Measurements from ENCODE around the gene SLC2A8.
A peak's percentile ranks its signal among the peaks of the same experiment; 100 is the strongest.

The SLC2A8 gene

DNA sequence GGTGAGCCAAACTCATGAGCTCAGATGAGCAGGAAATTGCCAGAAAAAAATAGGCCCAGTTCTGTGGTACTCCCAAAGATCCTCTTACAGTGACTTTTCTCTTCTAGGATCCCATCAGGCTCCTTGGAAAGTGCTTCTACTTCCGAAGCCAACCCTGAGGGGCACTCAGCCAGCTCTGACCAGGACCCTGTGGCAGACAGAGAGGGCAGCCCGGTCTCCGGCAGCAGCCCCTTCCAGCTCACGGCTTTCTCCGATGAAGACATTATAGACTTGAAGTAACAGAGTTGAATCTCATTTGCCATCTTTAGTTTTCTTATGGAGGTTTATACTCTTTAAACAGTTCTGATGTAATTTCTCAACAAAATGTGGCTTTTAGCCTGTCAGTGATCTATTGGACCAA lies 4.0 kb upstream of the SLC2A8 start:
- Histone ChIP-seq H3K27me3 (ENCODE audit: insufficient read depth, low read length, poor library complexity, severe bottlenecking) (peaks cover 79% of the 10 kb centered on the region), H3K9ac (ENCODE audit: low read depth, low read length, poor library complexity, severe bottlenecking) (no peak overlapping the region), H3K4me1 (ENCODE audit: insufficient read depth, low read length, poor library complexity, severe bottlenecking) (peaks cover 10% of the 10 kb centered on the region)

DNA sequence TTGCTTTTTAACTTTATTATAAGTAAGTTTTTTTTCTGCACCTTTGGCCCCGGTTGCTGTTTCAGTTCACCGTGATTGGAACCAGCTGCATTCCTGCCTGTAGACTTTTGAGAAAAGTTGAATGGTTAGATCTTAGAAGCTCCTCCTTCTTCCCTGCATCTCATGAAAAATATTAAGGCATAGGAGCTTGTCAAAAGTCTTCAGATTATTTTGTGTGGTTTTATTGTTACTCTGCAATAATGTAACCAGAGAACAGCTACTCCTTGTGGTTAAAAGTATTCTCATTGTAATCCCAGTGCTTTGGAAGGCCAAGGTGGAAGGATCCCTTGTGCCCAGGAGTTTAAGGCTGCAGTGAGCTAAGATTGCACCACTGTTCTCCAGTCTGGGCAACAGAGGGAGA lies 3.3 kb upstream of the SLC2A8 start:
- H3F3A ChIP-seq (ENCODE audit: low read depth), result 0 out of 2 replicates have a peak, but pooled peaks cover 2% of the 10 kb centered on the region
- peaks cover 7% of the 10 kb centered on the region for H4K20me1 ChIP-seq (ENCODE audit: insufficient read depth, low read length, poor library complexity, severe bottlenecking)
- no peaks in the 10 kb centered on the region for H3K79me2 ChIP-seq (ENCODE audit: insufficient read depth, low read length)
- TF ChIP-seq, protein P1, sequence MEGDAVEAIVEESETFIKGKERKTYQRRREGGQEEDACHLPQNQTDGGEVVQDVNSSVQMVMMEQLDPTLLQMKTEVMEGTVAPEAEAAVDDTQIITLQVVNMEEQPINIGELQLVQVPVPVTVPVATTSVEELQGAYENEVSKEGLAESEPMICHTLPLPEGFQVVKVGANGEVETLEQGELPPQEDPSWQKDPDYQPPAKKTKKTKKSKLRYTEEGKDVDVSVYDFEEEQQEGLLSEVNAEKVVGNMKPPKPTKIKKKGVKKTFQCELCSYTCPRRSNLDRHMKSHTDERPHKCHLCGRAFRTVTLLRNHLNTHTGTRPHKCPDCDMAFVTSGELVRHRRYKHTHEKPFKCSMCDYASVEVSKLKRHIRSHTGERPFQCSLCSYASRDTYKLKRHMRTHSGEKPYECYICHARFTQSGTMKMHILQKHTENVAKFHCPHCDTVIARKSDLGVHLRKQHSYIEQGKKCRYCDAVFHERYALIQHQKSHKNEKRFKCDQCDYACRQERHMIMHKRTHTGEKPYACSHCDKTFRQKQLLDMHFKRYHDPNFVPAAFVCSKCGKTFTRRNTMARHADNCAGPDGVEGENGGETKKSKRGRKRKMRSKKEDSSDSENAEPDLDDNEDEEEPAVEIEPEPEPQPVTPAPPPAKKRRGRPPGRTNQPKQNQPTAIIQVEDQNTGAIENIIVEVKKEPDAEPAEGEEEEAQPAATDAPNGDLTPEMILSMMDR (conservative IDR thresholded peaks at IDR 0.05; ENCODE audit: low read length), result peak; percentile 20; the same call in 1 of the 2 replicates
- no peak for TF ChIP-seq EZH2phosphoT487 (IDR thresholded peaks at IDR 0.05; ENCODE audit: borderline replicate concordance)
- no peaks in the 10 kb centered on the region for H3K36me3 ChIP-seq (ENCODE audit: insufficient read depth, low read length)
- H3K27me3 ChIP-seq (ENCODE audit: insufficient read depth, low read length, poor library complexity, severe bottlenecking), result peaks cover 86% of the 10 kb centered on the region
- no peak overlapping the region for H3K4me2 ChIP-seq (ENCODE audit: low read depth, low read length, poor library complexity, severe bottlenecking)
- H3K9ac ChIP-seq (ENCODE audit: low read depth, low read length, poor library complexity, severe bottlenecking), result no peak overlapping the region
- no peak overlapping the region for H2AFZ ChIP-seq (ENCODE audit: low read length)
- H3K4me1 ChIP-seq (ENCODE audit: insufficient read depth, low read length, poor library complexity, severe bottlenecking), result peaks cover 5% of the 10 kb centered on the region
- H3K9me2 ChIP-seq (replicated peaks; ENCODE audit: low read depth, low read length), result no peaks in the 10 kb centered on the region
- H3K4me3 ChIP-seq (ENCODE audit: low read length, poor library complexity, severe bottlenecking), result no peak overlapping the region
- no peaks in the 10 kb centered on the region for H3K9me3 ChIP-seq (ENCODE audit: insufficient read depth, low read depth, low read length)

More for the DNA sequence above, 4.0 kb upstream of the SLC2A8 start:
- no peak overlapping the region for H3K4me3 ChIP-seq (ENCODE audit: low read length, poor library complexity, severe bottlenecking)
- no peak overlapping the region for H2AFZ ChIP-seq (ENCODE audit: low read length)
- no peaks in the 10 kb centered on the region for H3K9me2 ChIP-seq (replicated peaks; ENCODE audit: low read depth, low read length)
- 0 out of 2 replicates have a peak, but pooled peaks cover 5% of the 10 kb centered on the region for H3F3A ChIP-seq (ENCODE audit: low read depth)
- no peaks in the 10 kb centered on the region for H3K36me3 ChIP-seq (ENCODE audit: insufficient read depth, low read length)
- H3K9me3 ChIP-seq (ENCODE audit: insufficient read depth, low read depth, low read length), result no peaks in the 10 kb centered on the region
- H4K20me1 ChIP-seq (ENCODE audit: insufficient read depth, low read length, poor library complexity, severe bottlenecking), result peaks cover 7% of the 10 kb centered on the region
- no peak overlapping the region for H3K4me2 ChIP-seq (ENCODE audit: low read depth, low read length, poor library complexity, severe bottlenecking)
- H3K79me2 ChIP-seq (ENCODE audit: insufficient read depth, low read length), result no peaks in the 10 kb centered on the region
- TF ChIP-seq, protein P1 (conservative IDR thresholded peaks at IDR 0.05; ENCODE audit: low read length), result no peak
- no peak for TF ChIP-seq EZH2phosphoT487 (IDR thresholded peaks at IDR 0.05; ENCODE audit: borderline replicate concordance)

DNA sequence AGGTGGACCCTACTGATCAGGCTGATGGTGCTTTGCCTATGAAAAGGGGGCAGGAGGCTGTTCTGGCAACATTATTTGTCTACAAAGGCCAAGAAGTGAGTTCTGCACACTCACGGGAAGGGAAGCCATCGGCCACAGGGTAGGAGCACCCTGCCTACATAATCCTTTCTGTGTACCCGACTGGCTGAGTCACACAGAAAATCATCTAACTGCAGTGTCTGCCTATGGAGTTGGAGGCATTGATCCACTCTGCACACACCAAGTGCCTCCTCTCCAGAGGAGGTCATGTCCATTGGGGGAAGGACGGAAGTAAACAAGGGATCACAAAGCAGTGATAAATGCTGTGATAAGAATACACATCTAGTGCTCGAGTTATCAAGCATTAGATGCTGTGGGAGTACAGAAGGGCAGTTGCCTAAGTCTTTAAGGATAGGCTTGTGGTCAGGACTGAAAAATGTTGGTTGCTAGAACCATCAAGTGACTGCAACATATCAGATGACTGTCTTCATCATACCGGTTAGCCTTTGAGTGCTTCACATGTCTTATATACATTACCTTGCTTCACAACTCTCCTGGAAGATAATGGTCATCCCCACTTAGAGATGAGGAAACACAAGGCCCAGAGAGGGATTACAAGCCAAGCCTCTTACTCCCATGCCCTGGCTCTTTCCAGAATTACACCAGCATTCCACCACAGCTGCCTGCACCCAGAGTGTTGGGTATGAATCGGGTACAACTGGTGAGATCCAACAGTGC lies 1.3 kb upstream of the SLC2A8 start:
- Histone ChIP-seq H3K27me3 (ENCODE audit: insufficient read depth, low read length, poor library complexity, severe bottlenecking) (peaks cover 83% of the 10 kb centered on the region), H3K4me3 (ENCODE audit: low read length, poor library complexity, severe bottlenecking) (no peak overlapping the region), H3K9ac (ENCODE audit: low read depth, low read length, poor library complexity, severe bottlenecking) (no peak overlapping the region), H2AFZ (ENCODE audit: low read length) (no peak overlapping the region), H3K4me1 (ENCODE audit: insufficient read depth, low read length, poor library complexity, severe bottlenecking) (no peaks in the 10 kb centered on the region), H3K36me3 (ENCODE audit: insufficient read depth, low read length) (no peaks in the 10 kb centered on the region), H3K9me3 (ENCODE audit: insufficient read depth, low read depth, low read length) (no peaks in the 10 kb centered on the region), H3K4me2 (ENCODE audit: low read depth, low read length, poor library complexity, severe bottlenecking) (no peak overlapping the region), H3K79me2 (ENCODE audit: insufficient read depth, low read length) (no peaks in the 10 kb centered on the region), H4K20me1 (ENCODE audit: insufficient read depth, low read length, poor library complexity, severe bottlenecking) (no peaks in the 10 kb centered on the region), H3K9me2 (replicated peaks; ENCODE audit: low read depth, low read length) (no peaks in the 10 kb centered on the region), H3F3A (ENCODE audit: low read depth) (no peaks in the 10 kb centered on the region)
- no peak for TF ChIP-seq EZH2phosphoT487 (IDR thresholded peaks at IDR 0.05; ENCODE audit: borderline replicate concordance)
- TF ChIP-seq, protein P1 (conservative IDR thresholded peaks at IDR 0.05; ENCODE audit: low read length), result no peak
